SK-N-SH (cell line): ENCODE data around the gene WFDC12.

Experiments
- CHD2 ChIP-seq: fragments of 150-350 bp; IDR thresholded peaks from 2 replicates; pipeline ENCODE4 v1.6.1; 2018; ENCODE audit warnings: low read length; ENCODE audit not compliant: partially characterized antibody
- EP300 ChIP-seq, 2 experiments: IDR thresholded peaks; 2 replicates each; pipeline versions ENCODE4 v1.4.0 to v1.6.1; 2012; ENCODE audit warnings: borderline replicate concordance in 1 of 2, low read depth in 1 of 2, low read length in 1 of 2
- FOXM1 ChIP-seq: IDR thresholded peaks from 2 replicates; pipeline ENCODE4 v1.4.0; 2012; ENCODE audit warnings: low read depth, mild to moderate bottlenecking
- MEF2A ChIP-seq: IDR thresholded peaks from 2 replicates; pipeline ENCODE4 v1.4.0; 2012; ENCODE audit warnings: low read depth, borderline replicate concordance
- MXI1 ChIP-seq: IDR thresholded peaks from 2 replicates; pipeline ENCODE4 v1.6.1; 2012; ENCODE audit warnings: mild to moderate bottlenecking, low read depth, low read length, improper control_type of control experiment
- POLR2AphosphoS5 ChIP-seq: IDR thresholded peaks from 2 replicates; pipeline ENCODE4 v1.6.1; 2012; ENCODE audit warnings: low read depth, low read length
- TF ChIP-seq, protein P1 (sequence below): fragments of 200-600 bp; sonication (generic); IDR thresholded peaks from 2 replicates; pipeline ENCODE4 v1.6.1; 2017; ENCODE audit warnings: antibody characterized with exemption, mild to moderate bottlenecking, moderate library complexity
- TF ChIP-seq, protein P2 (sequence below): IDR thresholded peaks from 2 replicates; pipeline ENCODE4 v1.6.1; 2012; ENCODE audit warnings: mild to moderate bottlenecking, low read depth, low read length, moderate library complexity
- TF ChIP-seq, protein P3 (sequence below): IDR thresholded peaks from 2 replicates; pipeline ENCODE4 v1.4.0; 2012; ENCODE audit warnings: low read depth

DNA sequence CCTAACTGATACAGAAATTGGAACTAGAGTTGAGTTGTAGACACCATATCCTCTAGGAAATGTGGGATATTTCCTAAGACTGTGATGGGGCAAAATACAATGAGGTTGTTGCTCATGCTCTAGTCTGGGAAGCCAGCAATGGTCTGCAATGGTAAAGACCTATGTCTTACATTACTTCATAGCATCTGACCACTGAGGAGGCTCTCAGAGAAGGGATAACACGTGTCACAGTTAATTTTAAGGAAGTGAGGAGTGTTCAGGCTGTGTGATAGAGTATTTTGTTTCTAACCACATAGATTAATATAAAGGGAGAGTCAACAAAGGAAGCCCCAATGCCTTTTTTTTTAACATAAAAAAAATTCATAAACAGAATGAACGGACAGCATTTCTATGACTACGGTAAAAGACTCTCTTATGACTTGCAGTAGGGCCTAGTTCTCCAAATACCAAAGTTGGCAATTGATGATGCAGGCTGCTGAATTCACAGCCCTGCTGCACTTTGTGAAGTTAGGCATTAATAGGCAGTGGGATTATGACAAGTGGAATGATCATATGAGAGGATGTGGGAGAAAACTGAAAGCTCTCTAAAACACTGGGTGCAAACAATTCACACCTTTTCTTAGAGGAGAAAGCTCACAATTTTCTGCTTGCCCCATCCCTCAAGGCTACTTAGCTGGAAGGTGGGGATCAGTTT lies 37.0 kb downstream of the WFDC12 start:
- no peak for TF ChIP-seq POLR2AphosphoS5
- TF ChIP-seq FOXM1, result no peak
- TF ChIP-seq, protein P1, sequence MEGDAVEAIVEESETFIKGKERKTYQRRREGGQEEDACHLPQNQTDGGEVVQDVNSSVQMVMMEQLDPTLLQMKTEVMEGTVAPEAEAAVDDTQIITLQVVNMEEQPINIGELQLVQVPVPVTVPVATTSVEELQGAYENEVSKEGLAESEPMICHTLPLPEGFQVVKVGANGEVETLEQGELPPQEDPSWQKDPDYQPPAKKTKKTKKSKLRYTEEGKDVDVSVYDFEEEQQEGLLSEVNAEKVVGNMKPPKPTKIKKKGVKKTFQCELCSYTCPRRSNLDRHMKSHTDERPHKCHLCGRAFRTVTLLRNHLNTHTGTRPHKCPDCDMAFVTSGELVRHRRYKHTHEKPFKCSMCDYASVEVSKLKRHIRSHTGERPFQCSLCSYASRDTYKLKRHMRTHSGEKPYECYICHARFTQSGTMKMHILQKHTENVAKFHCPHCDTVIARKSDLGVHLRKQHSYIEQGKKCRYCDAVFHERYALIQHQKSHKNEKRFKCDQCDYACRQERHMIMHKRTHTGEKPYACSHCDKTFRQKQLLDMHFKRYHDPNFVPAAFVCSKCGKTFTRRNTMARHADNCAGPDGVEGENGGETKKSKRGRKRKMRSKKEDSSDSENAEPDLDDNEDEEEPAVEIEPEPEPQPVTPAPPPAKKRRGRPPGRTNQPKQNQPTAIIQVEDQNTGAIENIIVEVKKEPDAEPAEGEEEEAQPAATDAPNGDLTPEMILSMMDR, result no peak
- TF ChIP-seq EP300 (IDR thresholded peaks at IDR 0.05; ENCODE audit: borderline replicate concordance in 1 of 2, low read depth in 1 of 2, low read length in 1 of 2), result no peak
- TF ChIP-seq MXI1, result no peak
- TF ChIP-seq, protein P2, sequence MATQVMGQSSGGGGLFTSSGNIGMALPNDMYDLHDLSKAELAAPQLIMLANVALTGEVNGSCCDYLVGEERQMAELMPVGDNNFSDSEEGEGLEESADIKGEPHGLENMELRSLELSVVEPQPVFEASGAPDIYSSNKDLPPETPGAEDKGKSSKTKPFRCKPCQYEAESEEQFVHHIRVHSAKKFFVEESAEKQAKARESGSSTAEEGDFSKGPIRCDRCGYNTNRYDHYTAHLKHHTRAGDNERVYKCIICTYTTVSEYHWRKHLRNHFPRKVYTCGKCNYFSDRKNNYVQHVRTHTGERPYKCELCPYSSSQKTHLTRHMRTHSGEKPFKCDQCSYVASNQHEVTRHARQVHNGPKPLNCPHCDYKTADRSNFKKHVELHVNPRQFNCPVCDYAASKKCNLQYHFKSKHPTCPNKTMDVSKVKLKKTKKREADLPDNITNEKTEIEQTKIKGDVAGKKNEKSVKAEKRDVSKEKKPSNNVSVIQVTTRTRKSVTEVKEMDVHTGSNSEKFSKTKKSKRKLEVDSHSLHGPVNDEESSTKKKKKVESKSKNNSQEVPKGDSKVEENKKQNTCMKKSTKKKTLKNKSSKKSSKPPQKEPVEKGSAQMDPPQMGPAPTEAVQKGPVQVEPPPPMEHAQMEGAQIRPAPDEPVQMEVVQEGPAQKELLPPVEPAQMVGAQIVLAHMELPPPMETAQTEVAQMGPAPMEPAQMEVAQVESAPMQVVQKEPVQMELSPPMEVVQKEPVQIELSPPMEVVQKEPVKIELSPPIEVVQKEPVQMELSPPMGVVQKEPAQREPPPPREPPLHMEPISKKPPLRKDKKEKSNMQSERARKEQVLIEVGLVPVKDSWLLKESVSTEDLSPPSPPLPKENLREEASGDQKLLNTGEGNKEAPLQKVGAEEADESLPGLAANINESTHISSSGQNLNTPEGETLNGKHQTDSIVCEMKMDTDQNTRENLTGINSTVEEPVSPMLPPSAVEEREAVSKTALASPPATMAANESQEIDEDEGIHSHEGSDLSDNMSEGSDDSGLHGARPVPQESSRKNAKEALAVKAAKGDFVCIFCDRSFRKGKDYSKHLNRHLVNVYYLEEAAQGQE, result no peak
- TF ChIP-seq, protein P3, sequence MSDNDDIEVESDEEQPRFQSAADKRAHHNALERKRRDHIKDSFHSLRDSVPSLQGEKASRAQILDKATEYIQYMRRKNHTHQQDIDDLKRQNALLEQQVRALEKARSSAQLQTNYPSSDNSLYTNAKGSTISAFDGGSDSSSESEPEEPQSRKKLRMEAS, result no peak
- TF ChIP-seq MEF2A, result no peak
- TF ChIP-seq CHD2, result no peak
